Neuronal stem cell (in vitro differentiated cells): Measurements from ENCODE around the gene RAB5B.

Experiments
- DNase-seq: peaks from one replicate; pipeline ENCODE4 v3.0.0-alpha.2; 2013; ENCODE audit warnings: low spot score
- H2AFZ ChIP-seq: one replicate; pipeline ENCODE4 v1.6.1; 2013; ENCODE audit warnings: mild to moderate bottlenecking, low read length, inconsistent platforms
- H2AK5ac ChIP-seq: 2 replicates; pipeline ENCODE4 v1.6.1; 2013; ENCODE audit warnings: low read depth, mild to moderate bottlenecking, inconsistent platforms, low read length, moderate library complexity, mixed read lengths
- H2BK120ac ChIP-seq: 2 replicates; pipeline ENCODE4 v1.6.1; 2013; ENCODE audit warnings: low read depth, mild to moderate bottlenecking, inconsistent platforms, low read length, moderate library complexity, mixed read lengths
- H2BK12ac ChIP-seq: one replicate; pipeline ENCODE4 v1.6.1; 2013; ENCODE audit warnings: low read length, inconsistent platforms
- H2BK15ac ChIP-seq: 2 replicates; pipeline ENCODE4 v1.6.1; 2013; ENCODE audit warnings: mild to moderate bottlenecking, low read length, inconsistent platforms, mixed read lengths
- H2BK5ac ChIP-seq: one replicate; pipeline ENCODE4 v1.6.1; 2013; ENCODE audit warnings: inconsistent platforms, mild to moderate bottlenecking, low read length, moderate library complexity
- H3K14ac ChIP-seq: one replicate; pipeline ENCODE4 v1.6.1; 2013; ENCODE audit warnings: low read length, inconsistent platforms
- H3K18ac ChIP-seq: 2 replicates; pipeline ENCODE4 v1.6.1; 2013; ENCODE audit warnings: low read length, inconsistent platforms
- H3K23ac ChIP-seq: 2 replicates; pipeline ENCODE4 v1.6.1; 2013; ENCODE audit warnings: low read depth, mild to moderate bottlenecking, mixed read lengths, low read length, inconsistent platforms; ENCODE audit not compliant: poor library complexity
- H3K27ac ChIP-seq: replicated peaks from 3 replicates; pipeline ENCODE4 v1.5.1; 2013; ENCODE audit warnings: low read length, inconsistent platforms
- H3K27me3 ChIP-seq, 3 experiments: 2 replicates each; pipeline ENCODE4 v1.6.1; 2013; ENCODE audit warnings: low read length in 3 of 3, mild to moderate bottlenecking in 2 of 3, inconsistent platforms in 1 of 3, low read depth in 1 of 3, mixed read lengths in 1 of 3, moderate library complexity in 1 of 3; ENCODE audit not compliant: control insufficient read depth in 3 of 3, insufficient read depth in 3 of 3
- H3K36me3 ChIP-seq, 2 donors: replicated peaks in 1 of 2; 2 replicates each; pipeline ENCODE4 v1.6.1; 2013; ENCODE audit warnings: low read length in 2 of 2; ENCODE audit not compliant: control insufficient read depth in 2 of 2, insufficient read depth in 2 of 2
- H3K4ac ChIP-seq: 2 replicates; pipeline ENCODE4 v1.6.1; 2013; ENCODE audit warnings: inconsistent platforms, mild to moderate bottlenecking, low read length, moderate library complexity
- H3K4me1 ChIP-seq, 2 donors: 1 replicate in 1 of 2; 2 replicates in 1 of 2; pipeline ENCODE4 v1.6.1; 2013; ENCODE audit warnings: low read length in 2 of 2, low read depth in 1 of 2; ENCODE audit not compliant: control insufficient read depth in 2 of 2, insufficient read depth in 1 of 2
- H3K4me2 ChIP-seq: one replicate; pipeline ENCODE4 v1.6.1; 2013; ENCODE audit warnings: mild to moderate bottlenecking, low read length, inconsistent platforms; ENCODE audit not compliant: insufficient read depth, poor library complexity, severe bottlenecking
- H3K4me3 ChIP-seq, 2 donors: 2 replicates each; pipeline ENCODE4 v1.5.1; 2013; ENCODE audit warnings: low read length in 2 of 2, mild to moderate bottlenecking in 2 of 2, inconsistent platforms in 1 of 2, moderate library complexity in 1 of 2
- H3K79me1 ChIP-seq: one replicate; pipeline ENCODE4 v1.6.1; 2013; ENCODE audit warnings: low read depth, mild to moderate bottlenecking, inconsistent platforms, low read length, moderate library complexity
- H3K9ac ChIP-seq: one replicate; pipeline ENCODE4 v1.6.1; 2013; ENCODE audit warnings: mild to moderate bottlenecking, low read depth, low read length, inconsistent platforms; ENCODE audit not compliant: poor library complexity
- H3K9me3 ChIP-seq, 2 donors: replicated peaks in 1 of 2; 2 replicates each; pipeline versions ENCODE3 to v1.6.1; 2013; ENCODE audit warnings: low read length in 2 of 2, mild to moderate bottlenecking in 2 of 2, inconsistent platforms in 1 of 2, low read depth in 1 of 2, mixed read lengths in 1 of 2, moderate library complexity in 1 of 2; ENCODE audit not compliant: control insufficient read depth in 2 of 2, insufficient read depth in 1 of 2
- H4K8ac ChIP-seq: one replicate; pipeline ENCODE4 v1.6.1; 2013; ENCODE audit warnings: low read depth, mild to moderate bottlenecking, inconsistent platforms, low read length, moderate library complexity
- H4K91ac ChIP-seq: one replicate; pipeline ENCODE4 v1.6.1; 2013; ENCODE audit warnings: low read length, low read depth, mild to moderate bottlenecking, inconsistent platforms; ENCODE audit not compliant: poor library complexity
- WGBS, 2 donors: extraction: QIAGEN DNeasy Blood & Tissue Kit; methylation state at CpG; one replicate each; pipeline ENCODE4 v1.1.7; 2013; ENCODE audit warnings: missing lambda C conversion rate in 2 of 2, mixed read lengths in 1 of 2; ENCODE audit not compliant: insufficient read length in 2 of 2, insufficient replicate concordance in 1 of 2; ENCODE audit errors: extremely low coverage in 2 of 2; 5-methylcytosine and 5-hydroxymethylcytosine counted together

RAB5B gene

DNA sequence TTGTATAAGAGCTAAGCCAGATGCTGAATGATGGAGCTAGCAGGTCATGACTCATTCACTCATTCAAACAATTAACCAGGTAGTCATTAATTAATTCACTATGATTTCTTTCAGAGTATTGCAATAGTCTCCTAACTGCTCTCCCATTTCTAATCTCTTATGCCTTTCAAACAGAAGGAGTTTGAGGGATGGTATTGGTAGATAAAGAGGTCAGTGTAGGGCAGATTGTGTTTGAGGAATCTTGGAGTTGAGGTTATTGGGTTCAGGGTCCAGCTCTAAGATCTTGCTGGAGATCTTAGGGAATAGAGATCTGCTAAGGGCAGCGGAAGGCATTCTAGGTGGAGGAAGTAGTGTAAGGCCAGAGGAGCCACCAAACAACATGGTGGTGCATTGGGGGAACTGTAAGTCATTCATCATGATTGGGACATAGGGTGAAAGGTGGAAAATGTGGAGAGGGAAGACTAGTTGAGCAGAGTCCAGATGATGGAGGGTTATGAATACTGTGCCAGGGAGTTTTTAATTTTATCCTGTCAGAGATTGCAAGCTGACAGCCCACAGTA, 31.2 kb upstream of the RAB5B start:
- no peak overlapping the region for H3K4me3 ChIP-seq
- no peak overlapping the region for H2BK12ac ChIP-seq
- H2BK120ac ChIP-seq, result no peak overlapping the region
- H3K9me3 ChIP-seq, result no peaks in the 10 kb centered on the region
- no peak overlapping the region for H2BK15ac ChIP-seq
- H2AFZ ChIP-seq, result no peak overlapping the region
- no peak overlapping the region for H3K27ac ChIP-seq
- no peak overlapping the region for H3K4me2 ChIP-seq
- H2AK5ac ChIP-seq, result no peak overlapping the region
- H3K4ac ChIP-seq, result no peak overlapping the region
- H3K18ac ChIP-seq, result no peak overlapping the region
- DNase-seq, result no peak
- H3K79me1 ChIP-seq, result no peaks in the 10 kb centered on the region
- H3K36me3 ChIP-seq, result no peaks in the 10 kb centered on the region
- H3K14ac ChIP-seq, result no peak overlapping the region
- no CpG with 5 or more reads among the region's 1 CpG for WGBS, 2 donors
- no peak overlapping the region for H2BK5ac ChIP-seq
- no peak overlapping the region for H4K91ac ChIP-seq
- no peak overlapping the region for H3K23ac ChIP-seq
- no peaks in the 10 kb centered on the region for H3K27me3 ChIP-seq
- H3K9ac ChIP-seq, result no peak overlapping the region
- peaks cover 5% of the 10 kb centered on the region in 2 donors for H3K4me1 ChIP-seq
- H4K8ac ChIP-seq, result no peak overlapping the region

DNA sequence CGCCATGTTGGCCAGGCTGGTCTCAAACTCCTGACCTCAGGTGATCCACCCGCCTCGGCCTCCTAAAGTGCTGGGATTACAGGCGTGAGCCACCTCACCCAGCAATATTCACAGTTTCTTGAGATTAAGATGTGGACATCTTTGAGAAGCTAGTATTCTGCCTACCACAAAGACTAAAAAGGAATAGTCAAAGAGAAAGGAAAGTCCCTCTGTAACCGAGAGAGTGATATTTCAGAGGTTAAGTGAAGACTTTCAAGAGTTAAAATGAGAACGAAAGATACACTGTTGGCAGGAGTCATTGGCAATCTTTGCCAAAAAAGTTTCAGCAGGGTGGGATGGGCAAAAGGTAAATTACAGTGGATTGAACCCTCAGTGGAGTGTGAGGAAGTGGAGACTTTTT, 27.3 kb upstream of the RAB5B start:
- no peak overlapping the region for H2BK5ac ChIP-seq
- H3K4me1 ChIP-seq, result peaks cover 0 to 2% of the 10 kb centered on the region in 2 donors
- H3K18ac ChIP-seq, result no peak overlapping the region
- WGBS, 2 donors, result no CpG with 5 or more reads among the region's 6 CpGs
- no peak overlapping the region for H2BK120ac ChIP-seq
- H3K14ac ChIP-seq, result no peak overlapping the region
- no peaks in the 10 kb centered on the region for H3K27me3 ChIP-seq
- H2BK12ac ChIP-seq, result no peak overlapping the region
- no peak for DNase-seq
- H2AFZ ChIP-seq, result no peak overlapping the region
- no peak overlapping the region for H4K91ac ChIP-seq
- no peak overlapping the region for H3K23ac ChIP-seq
- no peak overlapping the region for H4K8ac ChIP-seq
- peaks cover 0 to 4% of the 10 kb centered on the region in 2 donors for H3K36me3 ChIP-seq
- no peaks in the 10 kb centered on the region for H3K9me3 ChIP-seq
- no peak overlapping the region for H3K4me2 ChIP-seq
- H3K4me3 ChIP-seq, result no peak overlapping the region
- no peak overlapping the region for H3K4ac ChIP-seq
- H2AK5ac ChIP-seq, result no peak overlapping the region
- no peak overlapping the region for H3K9ac ChIP-seq
- no peak overlapping the region for H3K27ac ChIP-seq
- no peaks in the 10 kb centered on the region for H3K79me1 ChIP-seq
- H2BK15ac ChIP-seq, result no peak overlapping the region

DNA sequence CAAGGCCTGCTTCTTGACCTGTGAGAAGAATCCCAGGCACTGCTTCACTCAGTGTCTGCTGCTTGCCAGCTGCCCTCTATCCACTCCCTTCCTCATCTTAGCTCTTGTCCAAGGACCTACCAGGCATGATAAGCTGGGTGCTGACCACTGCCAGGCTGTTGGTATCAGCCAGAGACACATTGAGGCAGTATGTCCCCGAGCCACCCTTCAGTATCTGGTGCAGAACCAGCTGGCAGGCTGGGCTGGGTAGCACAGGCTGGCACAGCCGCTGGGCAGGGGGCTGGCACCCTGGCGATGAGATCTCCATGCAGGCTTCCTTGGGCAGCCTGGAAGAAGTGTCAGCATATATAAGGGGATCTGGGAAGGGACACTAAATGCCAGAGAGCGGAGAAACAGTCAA, 18.5 kb upstream of the RAB5B start:
- H2AFZ ChIP-seq, result no peak overlapping the region
- no peak overlapping the region for H3K18ac ChIP-seq
- H3K4me2 ChIP-seq, result no peak overlapping the region
- H2BK12ac ChIP-seq, result no peak overlapping the region
- no CpG with 5 or more reads among the region's 4 CpGs for WGBS, 2 donors
- no peak for DNase-seq
- H3K27ac ChIP-seq, result no peak overlapping the region
- no peak overlapping the region for H2BK15ac ChIP-seq
- no peak overlapping the region for H4K91ac ChIP-seq
- no peak overlapping the region for H2BK5ac ChIP-seq
- H3K14ac ChIP-seq, result no peak overlapping the region
- H3K23ac ChIP-seq, result no peak overlapping the region
- H3K4ac ChIP-seq, result no peak overlapping the region
- H3K27me3 ChIP-seq, result no peaks in the 10 kb centered on the region
- peaks cover 38 to 61% of the 10 kb centered on the region in 2 donors for H3K36me3 ChIP-seq
- no peak overlapping the region for H3K4me3 ChIP-seq
- no peak overlapping the region for H2BK120ac ChIP-seq
- H3K9me3 ChIP-seq, result no peaks in the 10 kb centered on the region
- peak overlapping the region; percentile 51 for H3K9ac ChIP-seq
- H4K8ac ChIP-seq, result no peak overlapping the region
- H2AK5ac ChIP-seq, result no peak overlapping the region
- no peaks in the 10 kb centered on the region for H3K79me1 ChIP-seq
- H3K4me1 ChIP-seq, result peaks cover 0 to 5% of the 10 kb centered on the region in 2 donors

DNA sequence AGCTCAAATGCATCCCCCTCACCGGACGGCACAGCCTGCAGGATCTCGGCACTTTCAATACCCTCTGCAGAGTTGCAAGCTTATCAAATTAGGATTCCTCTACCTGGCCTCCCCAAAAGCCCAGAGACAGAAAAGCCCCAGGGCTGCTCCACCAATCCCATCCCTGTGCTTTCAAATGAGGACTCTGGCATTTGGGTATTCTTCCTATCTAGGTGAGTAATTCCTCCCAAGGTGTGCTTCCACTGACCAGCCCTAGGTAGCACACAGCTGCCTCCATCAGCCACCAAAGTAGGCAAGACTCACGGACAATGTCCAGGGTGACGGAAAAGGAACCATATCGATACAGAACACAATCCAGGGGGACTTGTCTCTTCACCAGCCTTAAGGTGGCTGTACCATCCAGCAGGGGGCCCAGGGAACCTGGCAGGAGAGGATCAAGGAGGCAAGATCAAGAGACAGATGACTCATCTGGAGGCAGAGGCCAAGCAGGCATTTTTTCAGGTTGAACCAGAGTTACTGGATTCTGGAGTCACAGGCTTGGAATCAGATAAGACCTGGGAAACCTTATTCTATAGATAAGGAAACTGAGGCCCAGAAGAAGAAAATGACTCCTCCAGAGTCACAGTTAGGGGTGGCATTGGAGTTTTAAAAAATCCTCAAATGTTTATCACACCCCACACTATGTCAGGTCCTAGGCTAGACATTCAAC, 17.9 kb upstream of the RAB5B start:
- Histone ChIP-seq H2AFZ (no peak overlapping the region), H2AK5ac (no peak overlapping the region), H3K4me3 (peak overlapping the region in 1 of 2 donors; percentile 3), H3K9me3 (no peaks in the 10 kb centered on the region), H3K9ac (no peak overlapping the region), H3K4ac (no peak overlapping the region), H3K23ac (no peak overlapping the region), H2BK120ac (no peak overlapping the region), H3K14ac (no peak overlapping the region), H3K4me1 (peaks cover 0 to 5% of the 10 kb centered on the region in 2 donors), H3K18ac (no peak overlapping the region), H3K4me2 (no peak overlapping the region), H2BK12ac (no peak overlapping the region), H3K36me3 (peaks cover 38 to 59% of the 10 kb centered on the region in 2 donors), H3K79me1 (no peaks in the 10 kb centered on the region), H2BK5ac (no peak overlapping the region), H2BK15ac (no peak overlapping the region), H4K8ac (no peak overlapping the region), H3K27ac (no peak overlapping the region), H3K27me3 (no peaks in the 10 kb centered on the region), H4K91ac (no peak overlapping the region)
- DNase-seq, result no peak
- no CpG with 5 or more reads among the region's 6 CpGs for WGBS, 2 donors
